GM12801 (cell line): ENCODE measurements around the gene CCDC6.

ENCODE experiments used
- TF ChIP-seq, protein P1 (sequence below): IDR thresholded peaks from one replicate; pipeline ENCODE4 v1.5.1; 2011; ENCODE audit warnings: control low read depth; ENCODE audit not compliant: insufficient read length; ENCODE audit errors: extremely low read depth

The CCDC6 gene

GRCh38 chr10:59814878-59815277 is 91.5 kb downstream of the CCDC6 start:
- TF ChIP-seq, protein P1, sequence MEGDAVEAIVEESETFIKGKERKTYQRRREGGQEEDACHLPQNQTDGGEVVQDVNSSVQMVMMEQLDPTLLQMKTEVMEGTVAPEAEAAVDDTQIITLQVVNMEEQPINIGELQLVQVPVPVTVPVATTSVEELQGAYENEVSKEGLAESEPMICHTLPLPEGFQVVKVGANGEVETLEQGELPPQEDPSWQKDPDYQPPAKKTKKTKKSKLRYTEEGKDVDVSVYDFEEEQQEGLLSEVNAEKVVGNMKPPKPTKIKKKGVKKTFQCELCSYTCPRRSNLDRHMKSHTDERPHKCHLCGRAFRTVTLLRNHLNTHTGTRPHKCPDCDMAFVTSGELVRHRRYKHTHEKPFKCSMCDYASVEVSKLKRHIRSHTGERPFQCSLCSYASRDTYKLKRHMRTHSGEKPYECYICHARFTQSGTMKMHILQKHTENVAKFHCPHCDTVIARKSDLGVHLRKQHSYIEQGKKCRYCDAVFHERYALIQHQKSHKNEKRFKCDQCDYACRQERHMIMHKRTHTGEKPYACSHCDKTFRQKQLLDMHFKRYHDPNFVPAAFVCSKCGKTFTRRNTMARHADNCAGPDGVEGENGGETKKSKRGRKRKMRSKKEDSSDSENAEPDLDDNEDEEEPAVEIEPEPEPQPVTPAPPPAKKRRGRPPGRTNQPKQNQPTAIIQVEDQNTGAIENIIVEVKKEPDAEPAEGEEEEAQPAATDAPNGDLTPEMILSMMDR, result no peak

GRCh38 chr10:59812519-59813122 is 93.7 kb downstream of the CCDC6 start:
- TF ChIP-seq, protein P1, result no peak

DNA sequence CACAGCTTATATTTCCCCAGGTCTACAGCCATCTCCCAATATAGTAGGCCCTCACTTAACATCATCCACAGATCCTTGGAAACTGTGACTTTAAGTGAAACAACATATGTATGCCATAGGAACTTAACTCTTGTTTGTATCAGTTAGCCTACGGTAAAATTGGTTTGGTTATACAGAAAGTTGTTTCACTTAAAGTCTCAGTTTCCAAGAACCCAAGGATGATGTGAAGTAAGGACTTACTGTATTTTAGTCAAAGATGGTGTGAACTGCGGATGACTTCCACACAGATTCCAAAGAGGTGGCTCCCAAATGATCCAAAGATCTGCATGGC is 96.7 kb downstream of the CCDC6 start:
- TF ChIP-seq, protein P1, result no peak

- TF ChIP-seq, protein P1, result no peak
Measured at GRCh38 chr10:59808896-59809643, 97.3 kb downstream of the CCDC6 start.

DNA sequence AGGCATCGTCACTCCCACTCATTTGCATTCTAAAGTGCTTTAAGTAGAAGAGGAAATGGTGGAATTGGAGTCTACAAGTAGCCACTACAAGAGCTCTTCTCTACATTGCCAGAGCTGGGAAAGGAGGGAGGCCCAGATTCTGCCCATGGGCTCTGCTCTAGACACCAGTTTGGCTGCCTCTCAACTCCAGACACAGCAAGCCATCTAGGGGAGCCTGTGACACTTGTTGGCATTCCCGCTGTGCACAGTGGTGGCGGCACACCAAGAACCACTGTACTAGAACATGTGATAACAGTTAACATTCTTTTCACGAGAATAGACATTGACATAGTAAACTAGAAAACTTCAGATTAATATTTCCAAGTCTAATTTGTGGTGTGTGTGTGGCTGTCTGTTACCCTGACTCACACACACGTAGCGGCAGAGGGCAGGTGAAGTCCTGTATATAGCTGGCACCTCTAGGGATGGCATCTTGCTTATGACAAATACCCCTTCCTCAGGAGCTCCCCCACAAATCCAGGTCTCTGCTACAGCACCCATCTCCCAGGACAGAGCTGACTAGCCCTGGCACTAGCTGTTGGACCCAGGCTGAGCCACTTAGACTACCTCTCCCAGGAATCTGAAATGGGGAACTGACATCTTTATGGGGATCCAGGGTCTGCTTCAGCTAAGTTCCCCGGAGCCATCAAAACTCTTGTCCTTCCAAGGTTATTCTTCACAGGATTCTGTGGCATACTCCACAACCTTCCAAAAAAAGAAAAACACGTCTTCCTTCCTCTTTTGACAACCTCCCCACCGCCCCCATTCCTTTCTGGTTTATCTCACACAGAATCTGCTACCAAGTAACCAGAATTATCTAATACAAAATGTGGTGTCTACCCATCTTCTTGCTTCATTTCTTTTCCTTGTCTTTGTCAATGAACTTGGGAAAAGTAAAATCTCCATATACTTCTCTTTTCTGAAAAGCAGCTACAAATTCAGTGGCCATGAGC is 98.4 kb downstream of the CCDC6 start:
- TF ChIP-seq, protein P1, result no peak

- TF ChIP-seq, protein P1, result no peak
Measured at GRCh38 chr10:59805014-59805413, 101.3 kb downstream of the CCDC6 start.

GRCh38 chr10:59804220-59804619 is 102.1 kb downstream of the CCDC6 start:
- TF ChIP-seq, protein P1, result no peak
